ENCODE results near the gene EIF5A.

DNA sequence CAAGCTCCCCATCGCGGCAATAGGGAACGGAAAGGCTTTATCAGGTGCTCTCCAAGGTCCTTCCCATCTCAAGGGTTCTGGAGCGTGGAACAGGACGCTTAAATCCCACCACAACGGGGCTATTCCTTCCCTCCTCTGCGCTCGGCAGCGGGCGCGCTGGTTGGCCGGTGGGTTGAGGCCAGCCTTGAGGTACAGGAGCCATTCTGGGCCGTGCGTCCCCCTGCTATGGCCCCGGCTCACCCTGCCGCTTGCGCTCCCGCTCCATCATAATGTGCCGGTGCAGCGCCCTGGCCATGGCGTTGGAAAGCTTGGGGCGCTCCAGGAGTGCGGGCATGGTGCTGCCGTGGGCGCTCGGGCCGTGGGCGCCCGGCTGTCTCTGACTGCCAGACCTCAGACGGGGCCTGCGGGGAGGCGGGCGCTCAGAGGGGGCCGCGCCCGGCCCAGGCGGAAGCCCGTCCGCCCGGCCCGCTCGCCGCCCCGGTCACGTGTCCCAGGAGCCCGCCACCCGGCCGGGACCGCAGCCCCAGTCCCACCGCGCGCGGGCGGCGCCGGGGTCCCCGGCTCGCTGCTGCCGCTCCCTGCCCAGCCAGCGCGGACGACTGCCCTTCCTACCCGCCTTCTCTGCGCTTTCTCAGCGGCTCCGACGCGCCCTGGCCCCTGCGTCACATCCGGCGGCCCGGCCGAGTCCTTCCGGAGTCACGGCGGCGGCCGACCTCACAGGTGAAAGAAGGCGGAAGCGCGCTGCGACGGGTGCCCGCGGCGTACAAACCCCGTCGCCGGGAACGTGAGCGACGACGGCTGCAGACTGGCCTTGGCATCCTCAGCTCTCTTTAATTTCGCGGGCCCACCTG, 7.5 kb downstream of the EIF5A start, which contains the start of gene GPS2:
- TF ChIP-seq, protein P1, sequence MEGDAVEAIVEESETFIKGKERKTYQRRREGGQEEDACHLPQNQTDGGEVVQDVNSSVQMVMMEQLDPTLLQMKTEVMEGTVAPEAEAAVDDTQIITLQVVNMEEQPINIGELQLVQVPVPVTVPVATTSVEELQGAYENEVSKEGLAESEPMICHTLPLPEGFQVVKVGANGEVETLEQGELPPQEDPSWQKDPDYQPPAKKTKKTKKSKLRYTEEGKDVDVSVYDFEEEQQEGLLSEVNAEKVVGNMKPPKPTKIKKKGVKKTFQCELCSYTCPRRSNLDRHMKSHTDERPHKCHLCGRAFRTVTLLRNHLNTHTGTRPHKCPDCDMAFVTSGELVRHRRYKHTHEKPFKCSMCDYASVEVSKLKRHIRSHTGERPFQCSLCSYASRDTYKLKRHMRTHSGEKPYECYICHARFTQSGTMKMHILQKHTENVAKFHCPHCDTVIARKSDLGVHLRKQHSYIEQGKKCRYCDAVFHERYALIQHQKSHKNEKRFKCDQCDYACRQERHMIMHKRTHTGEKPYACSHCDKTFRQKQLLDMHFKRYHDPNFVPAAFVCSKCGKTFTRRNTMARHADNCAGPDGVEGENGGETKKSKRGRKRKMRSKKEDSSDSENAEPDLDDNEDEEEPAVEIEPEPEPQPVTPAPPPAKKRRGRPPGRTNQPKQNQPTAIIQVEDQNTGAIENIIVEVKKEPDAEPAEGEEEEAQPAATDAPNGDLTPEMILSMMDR (IDR thresholded peaks at IDR 0.05): no peak
- peak; percentile 89 for TF ChIP-seq POLR2A (IDR thresholded peaks at IDR 0.05)
